Lung (tissue), 12 donors: ENCODE results near the gene NRSN2. TPM values are rescaled to one million over a fixed set of nuclear protein-coding genes. Genes with fewer than 3 reads are reported as not detected.

Experiments used
- ATAC-seq: fragments of 200-7000 bp; cut with Tn5 transposase; one replicate; pipeline ENCODE4 v1.9.1; 2020; ENCODE audit warnings: moderate number of reproducible peaks; ENCODE audit not compliant: insufficient read depth, low FRiP score
- DNase-seq, 3 donors: peaks; one replicate each; pipeline ENCODE4 v3.0.0-alpha.2; 2013 to 2017
- H3K27ac ChIP-seq, 2 donors: one replicate each; pipeline ENCODE4 v1.5.1; 2013; ENCODE audit warnings: mild to moderate bottlenecking in 2 of 2, moderate library complexity in 2 of 2, control low read depth in 1 of 2, inconsistent platforms in 1 of 2, low read depth in 1 of 2, low read length in 1 of 2
- H3K27me3 ChIP-seq, 3 donors: one replicate each; pipeline ENCODE4 v1.5.1; 2013; ENCODE audit warnings: low read length in 2 of 3; ENCODE audit not compliant: control insufficient read depth in 3 of 3, insufficient read depth in 3 of 3
- H3K36me3 ChIP-seq, 4 donors: one replicate each; pipeline ENCODE4 v1.5.1; 2013; ENCODE audit warnings: low read length in 4 of 4, mild to moderate bottlenecking in 1 of 4, moderate library complexity in 1 of 4; ENCODE audit not compliant: control insufficient read depth in 4 of 4, insufficient read depth in 4 of 4
- H3K4me1 ChIP-seq, 5 donors: one replicate each; pipeline ENCODE4 v1.5.1; 2013; ENCODE audit warnings: low read length in 5 of 5, mild to moderate bottlenecking in 2 of 5, moderate library complexity in 1 of 5; ENCODE audit not compliant: control insufficient read depth in 5 of 5, insufficient read depth in 5 of 5
- H3K4me3 ChIP-seq: one replicate; pipeline ENCODE4 v1.5.1; 2013; ENCODE audit warnings: mild to moderate bottlenecking, control low read depth, moderate library complexity
- H3K9ac ChIP-seq, 2 donors: one replicate each; pipeline ENCODE4 v1.5.1; 2013; ENCODE audit warnings: low read length in 2 of 2, control low read depth in 1 of 2; ENCODE audit not compliant: insufficient read depth in 1 of 2
- H3K9me3 ChIP-seq, 4 donors: one replicate each; pipeline ENCODE4 v1.5.1; 2013; ENCODE audit warnings: low read length in 3 of 4, mild to moderate bottlenecking in 1 of 4, moderate library complexity in 1 of 4; ENCODE audit not compliant: control insufficient read depth in 4 of 4, insufficient read depth in 3 of 4
- WGBS, 2 donors: extraction: QIAGEN DNeasy Blood & Tissue Kit; methylation state at CpG; one replicate each; pipeline ENCODE4 v1.1.7; 2013; 5-methylcytosine and 5-hydroxymethylcytosine counted together
- polyA plus RNA-seq, 2 donors: library from polyadenylated mRNA; stranded (reverse); fragments of 200-250 nt; gene quantifications; one replicate each; pipeline ENCODE4 v1.2.1, GENCODE V29; 2013
- total RNA-seq, 2 donors: library from RNA; depleted of rRNA in 1 of 2; stranded (reverse); fragments of >200 nt in 1 of 2; gene quantifications; one replicate each; pipeline ENCODE4 v1.2.1, GENCODE V29; 2014 to 2021
- TF ChIP-seq, protein P1 (sequence below): IDR thresholded peaks from 2 replicates; pipeline ENCODE4 v1.5.1; 2012; ENCODE audit warnings: mild to moderate bottlenecking; ENCODE audit errors: control extremely low read depth, extremely low read depth
- donor health status: control.
- donor health status: control.
- donor health status: Bipolar disorder and iron deficiency.
- donor health status: healthy.
- donor health status: DM: yes; HTN: yes; CAD: no.

The NRSN2 gene
- total and polyA plus RNA-seq, 4 donors: 15.3 to 43.7 (median 28.6) TPM

DNA sequence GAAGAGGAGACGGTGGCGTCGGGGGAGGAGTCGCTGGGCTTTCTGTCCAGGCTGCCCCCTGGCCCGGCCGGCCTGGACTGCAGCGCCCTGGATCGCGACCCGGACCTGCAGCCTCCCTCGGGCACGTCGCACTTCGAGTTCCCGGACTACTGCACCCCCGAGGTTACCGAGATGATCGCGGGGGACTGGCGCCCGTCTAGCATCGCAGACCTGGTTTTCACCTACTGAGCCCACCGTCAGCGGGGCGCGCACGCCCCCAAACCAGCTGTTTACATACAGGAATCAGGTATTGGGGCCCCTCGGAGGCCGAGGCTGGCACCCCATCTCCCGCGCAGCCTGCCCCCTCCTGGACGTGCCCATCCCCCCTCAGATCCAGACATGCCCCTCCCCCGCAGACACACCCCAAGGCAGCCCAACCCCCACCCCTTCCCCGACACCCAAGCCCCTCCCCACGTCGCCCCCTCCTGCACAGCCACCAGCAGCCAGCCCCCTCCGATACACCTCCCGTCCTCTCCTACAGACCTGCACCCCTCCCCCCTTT, 20.2 kb upstream of the NRSN2 start:
- WGBS, 2 donors: 0 to 1% methylated on average over 27 to 38 of the region's 38 CpGs
- ATAC-seq (no peak), DNase-seq (no peak)
- Histone ChIP-seq H3K4me1 (peaks cover 0 to 32% (median 6%) of the 10 kb centered on the region in 5 donors), H3K9ac (no peak overlapping the region), H3K36me3 (peaks cover 0 to 21% (median 6%) of the 10 kb centered on the region in 4 donors), H3K27me3 (no peaks in the 10 kb centered on the region), H3K4me3 (peak overlapping the region; percentile 64), H3K9me3 (no peaks in the 10 kb centered on the region), H3K27ac (peak overlapping the region; percentile 86 to 94)
- TF ChIP-seq, protein P1, sequence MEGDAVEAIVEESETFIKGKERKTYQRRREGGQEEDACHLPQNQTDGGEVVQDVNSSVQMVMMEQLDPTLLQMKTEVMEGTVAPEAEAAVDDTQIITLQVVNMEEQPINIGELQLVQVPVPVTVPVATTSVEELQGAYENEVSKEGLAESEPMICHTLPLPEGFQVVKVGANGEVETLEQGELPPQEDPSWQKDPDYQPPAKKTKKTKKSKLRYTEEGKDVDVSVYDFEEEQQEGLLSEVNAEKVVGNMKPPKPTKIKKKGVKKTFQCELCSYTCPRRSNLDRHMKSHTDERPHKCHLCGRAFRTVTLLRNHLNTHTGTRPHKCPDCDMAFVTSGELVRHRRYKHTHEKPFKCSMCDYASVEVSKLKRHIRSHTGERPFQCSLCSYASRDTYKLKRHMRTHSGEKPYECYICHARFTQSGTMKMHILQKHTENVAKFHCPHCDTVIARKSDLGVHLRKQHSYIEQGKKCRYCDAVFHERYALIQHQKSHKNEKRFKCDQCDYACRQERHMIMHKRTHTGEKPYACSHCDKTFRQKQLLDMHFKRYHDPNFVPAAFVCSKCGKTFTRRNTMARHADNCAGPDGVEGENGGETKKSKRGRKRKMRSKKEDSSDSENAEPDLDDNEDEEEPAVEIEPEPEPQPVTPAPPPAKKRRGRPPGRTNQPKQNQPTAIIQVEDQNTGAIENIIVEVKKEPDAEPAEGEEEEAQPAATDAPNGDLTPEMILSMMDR: no peak

DNA sequence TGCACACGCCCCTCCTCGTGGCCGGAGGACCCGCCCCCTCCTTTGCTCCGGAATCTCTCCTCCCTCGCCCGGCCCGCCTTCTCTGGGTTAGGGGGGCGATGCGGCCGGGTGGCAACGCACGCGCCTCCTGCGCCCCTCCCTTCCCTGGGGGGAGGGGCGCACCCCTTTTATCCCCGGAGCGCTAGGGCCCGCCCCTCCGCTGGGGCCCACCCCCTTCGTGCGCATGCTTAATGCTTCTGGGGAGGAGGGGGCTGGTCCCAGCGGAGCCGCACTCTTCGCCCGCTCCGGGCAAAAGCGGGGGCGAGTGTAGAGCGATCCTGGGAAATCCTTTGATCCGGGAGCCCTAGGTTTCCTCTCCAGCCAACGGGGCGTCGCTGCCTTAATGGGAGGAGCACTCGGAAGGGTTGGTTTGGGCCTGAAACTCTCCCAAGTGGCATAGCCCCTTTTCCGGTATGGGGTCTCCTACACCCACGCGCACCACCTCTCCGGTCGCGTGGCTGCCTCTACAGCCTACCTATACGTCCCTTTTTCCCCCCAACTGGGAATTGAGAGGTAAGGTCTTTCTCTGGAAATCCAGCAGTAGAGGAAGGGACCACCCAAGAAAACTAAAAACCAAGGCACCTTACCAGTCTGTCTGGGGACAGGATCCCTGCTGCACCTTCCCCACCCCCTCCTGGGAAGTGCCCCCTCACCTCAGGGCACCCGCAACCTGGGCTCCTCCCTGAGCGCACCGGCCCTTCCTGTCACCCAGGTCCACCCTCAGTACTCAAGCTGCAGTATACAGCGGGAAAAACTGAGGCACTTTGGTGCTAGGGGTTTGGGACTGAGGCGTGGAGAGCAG, 19.5 kb upstream of the NRSN2 start:
- H3K4me3 ChIP-seq: peak overlapping the region; percentile 18
- peaks cover 0 to 32% (median 6%) of the 10 kb centered on the region in 5 donors for H3K4me1 ChIP-seq
- H3K36me3 ChIP-seq: peaks cover 0 to 21% (median 5%) of the 10 kb centered on the region in 4 donors
- no peaks in the 10 kb centered on the region for H3K9me3 ChIP-seq
- H3K27me3 ChIP-seq: no peaks in the 10 kb centered on the region
- TF ChIP-seq, protein P1: no peak
- ATAC-seq: peak; percentile 49
- DNase-seq: peak; percentile 96 to 98 (median 97)
- WGBS, 2 donors: 6 to 9% methylated on average over 41 to 47 of the region's 47 CpGs
- peak overlapping the region; percentile 7 to 36 for H3K27ac ChIP-seq
- peak overlapping the region in 1 of 2 donors; percentile 69 for H3K9ac ChIP-seq

DNA sequence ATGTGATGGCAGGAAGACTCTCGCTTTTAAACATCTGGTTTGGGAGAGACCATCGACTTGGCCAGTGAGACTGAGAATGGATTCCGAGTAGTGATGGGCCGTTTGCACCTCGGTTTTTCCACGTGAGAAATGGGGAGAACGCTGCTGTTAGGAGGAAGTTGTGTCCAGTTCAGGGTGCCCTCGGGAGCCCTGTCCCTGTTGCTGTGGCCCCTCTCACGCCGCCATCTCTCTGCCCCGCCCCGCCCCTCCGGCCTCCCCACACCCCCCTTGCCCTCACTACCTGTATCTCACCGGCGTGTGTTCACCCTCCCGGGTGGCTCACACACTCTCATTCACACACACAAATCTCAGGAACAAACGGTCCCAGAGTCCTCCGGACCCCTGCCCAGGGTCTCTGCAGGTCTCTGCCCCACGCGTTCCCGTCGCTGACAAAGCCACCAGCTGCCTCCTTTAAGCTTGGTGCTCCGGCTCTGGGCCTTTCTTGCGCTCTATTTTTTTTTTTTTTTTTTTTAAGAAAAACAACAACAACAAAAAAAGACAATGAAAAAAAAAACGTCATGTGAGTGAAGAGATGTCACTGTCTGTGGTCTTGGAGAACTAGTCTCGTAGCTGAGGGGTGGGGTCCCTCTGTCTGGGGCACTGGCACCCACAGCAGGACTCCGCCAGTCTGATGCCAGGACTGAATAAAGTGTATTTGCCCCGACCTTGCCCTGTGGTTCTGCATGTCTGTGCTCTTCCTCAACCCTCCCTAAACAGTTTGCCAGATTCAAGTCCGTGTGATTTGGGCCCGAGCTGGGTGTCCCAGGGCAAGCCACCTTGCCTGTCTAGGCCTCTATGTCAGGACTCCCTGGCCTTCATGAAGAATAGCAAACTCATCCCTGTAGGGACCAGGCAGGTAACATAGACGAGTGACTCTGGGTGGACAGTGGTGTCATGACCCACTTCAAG, 18.6 kb upstream of the NRSN2 start:
- DNase-seq: peak in 1 of 3 donors; percentile 38

More for the DNA sequence above, 18.6 kb upstream of the NRSN2 start:
- peaks cover 0 to 32% (median 6%) of the 10 kb centered on the region in 5 donors for H3K4me1 ChIP-seq
- TF ChIP-seq, protein P1: no peak
- H3K9ac ChIP-seq: peak overlapping the region in 1 of 2 donors; percentile 69
- peaks cover 0 to 21% (median 5%) of the 10 kb centered on the region in 4 donors for H3K36me3 ChIP-seq
- H3K27me3 ChIP-seq: no peaks in the 10 kb centered on the region
- no peak for ATAC-seq
- H3K27ac ChIP-seq: peak overlapping the region in 1 of 2 donors; percentile 7
- H3K4me3 ChIP-seq: no peak overlapping the region
- 58% methylated on average over 31 of the region's 31 CpGs for WGBS, 2 donors
- H3K9me3 ChIP-seq: no peaks in the 10 kb centered on the region
